SU-DHL-6 (cell line): ENCODE data around the gene GSTA3.

Source experiments
- EZH2phosphoT487 ChIP-seq: fragments of 200-600 bp; sonication (generic), shearing (Covaris generic); conservative IDR thresholded peaks from 2 replicates; pipeline ENCODE4 v1.6.1; 2018; ENCODE audit warnings: mild to moderate bottlenecking, antibody characterized with exemption, low read length, moderate library complexity, mixed read lengths
- TF ChIP-seq, protein P1 (sequence below): fragments of 200-600 bp; sonication (generic); IDR thresholded peaks from one replicate; pipeline ENCODE4 v1.5.1; 2017; ENCODE audit warnings: antibody characterized with exemption, mild to moderate bottlenecking, low read length, moderate library complexity; ENCODE audit not compliant: insufficient read depth, poor library complexity, severe bottlenecking

DNA sequence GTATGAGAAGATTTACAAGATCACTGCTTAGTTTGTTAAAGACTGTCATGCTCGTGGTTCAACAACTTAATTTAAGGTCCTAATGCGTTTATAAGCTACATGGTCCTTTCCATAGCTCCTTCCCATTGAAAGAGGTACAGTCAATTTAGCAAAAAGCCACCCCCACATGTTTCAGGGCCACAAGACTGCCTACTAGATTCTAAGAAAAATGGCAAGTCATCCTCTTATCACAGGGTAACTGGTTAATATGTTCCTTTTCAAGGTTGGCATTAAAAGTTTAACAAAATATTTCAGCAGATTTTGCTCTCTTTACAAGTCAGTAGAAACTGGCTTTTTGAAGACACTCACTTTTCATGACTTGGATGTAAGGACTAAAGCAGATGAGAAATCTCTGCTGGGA, 15.7 kb downstream of the GSTA3 start:
- TF ChIP-seq, protein P1, sequence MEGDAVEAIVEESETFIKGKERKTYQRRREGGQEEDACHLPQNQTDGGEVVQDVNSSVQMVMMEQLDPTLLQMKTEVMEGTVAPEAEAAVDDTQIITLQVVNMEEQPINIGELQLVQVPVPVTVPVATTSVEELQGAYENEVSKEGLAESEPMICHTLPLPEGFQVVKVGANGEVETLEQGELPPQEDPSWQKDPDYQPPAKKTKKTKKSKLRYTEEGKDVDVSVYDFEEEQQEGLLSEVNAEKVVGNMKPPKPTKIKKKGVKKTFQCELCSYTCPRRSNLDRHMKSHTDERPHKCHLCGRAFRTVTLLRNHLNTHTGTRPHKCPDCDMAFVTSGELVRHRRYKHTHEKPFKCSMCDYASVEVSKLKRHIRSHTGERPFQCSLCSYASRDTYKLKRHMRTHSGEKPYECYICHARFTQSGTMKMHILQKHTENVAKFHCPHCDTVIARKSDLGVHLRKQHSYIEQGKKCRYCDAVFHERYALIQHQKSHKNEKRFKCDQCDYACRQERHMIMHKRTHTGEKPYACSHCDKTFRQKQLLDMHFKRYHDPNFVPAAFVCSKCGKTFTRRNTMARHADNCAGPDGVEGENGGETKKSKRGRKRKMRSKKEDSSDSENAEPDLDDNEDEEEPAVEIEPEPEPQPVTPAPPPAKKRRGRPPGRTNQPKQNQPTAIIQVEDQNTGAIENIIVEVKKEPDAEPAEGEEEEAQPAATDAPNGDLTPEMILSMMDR: no peak
- no peak for TF ChIP-seq EZH2phosphoT487
